DOHH2 (cell line): ENCODE results near the gene AUTS2.

ENCODE experiments used
- CTCF ChIP-seq: fragments of 200-600 bp; sonication (generic); IDR thresholded peaks from one replicate; pipeline ENCODE4 v1.5.1; 2014; ENCODE audit warnings: antibody characterized with exemption, mild to moderate bottlenecking, low read depth, low read length; ENCODE audit not compliant: poor library complexity, severe bottlenecking
- EZH2phosphoT487 ChIP-seq: fragments of 200-600 bp; sonication (generic); IDR thresholded peaks from 2 replicates; pipeline ENCODE4 v1.6.1; 2017; ENCODE audit warnings: borderline replicate concordance, mild to moderate bottlenecking, antibody characterized with exemption, low read length, moderate library complexity, mixed read lengths

- TF ChIP-seq CTCF (no peak), EZH2phosphoT487 (no peak)
Observed at GRCh38 chr7:70313271-70313670, 715.0 kb downstream of the AUTS2 start.
